K562 (cell line): Measurements from ENCODE around the gene GPSM3. TPM values are rescaled to one million over a fixed set of nuclear protein-coding genes. Genes with fewer than 3 reads are reported as not detected.
A peak's percentile ranks its signal among the peaks of the same experiment; 100 is the strongest.

Experiments used
- FOXA3 ChIP-seq, 2 experiments: fragments of 450-650 bp in 1 of 2; sonication (generic) in 1 of 2; formaldehyde crosslinking; IDR thresholded peaks in 1 of 2; conservative IDR thresholded peaks in 1 of 2; 2 replicates each; pipeline versions ENCODE4 v1.4.0 to v1.8.0; 2020 to 2022; ENCODE audit warnings: mild to moderate bottlenecking in 2 of 2, missing genetic modification reagents in 1 of 2
- FOXK2 ChIP-seq, 2 experiments: fragments of 450-650 bp; IDR thresholded peaks in 1 of 2; conservative IDR thresholded peaks in 1 of 2; 2 replicates each; pipeline ENCODE4 v1.6.1; 2016; ENCODE audit warnings: low read depth in 2 of 2, mild to moderate bottlenecking in 1 of 2
- GATAD2A ChIP-seq: fragments of 450-650 bp; IDR thresholded peaks from 2 replicates; pipeline ENCODE4 v1.6.1; 2017
- KDM5B ChIP-seq: fragments of 200-600 bp; sonication (generic); IDR thresholded peaks from 2 replicates; pipeline ENCODE4 v1.6.1; 2012; ENCODE audit warnings: low read depth, mild to moderate bottlenecking, moderate library complexity, low read length, control low read depth, inconsistent platforms; ENCODE audit not compliant: insufficient replicate concordance
- L3MBTL2 ChIP-seq: fragments of 450-650 bp; IDR thresholded peaks from 2 replicates; pipeline ENCODE4 v1.6.1; 2016; ENCODE audit warnings: mild to moderate bottlenecking, moderate library complexity
- MAZ ChIP-seq, 2 experiments: fragments of 450-650 bp in 1 of 2; sonication (generic) in 1 of 2; formaldehyde crosslinking; IDR thresholded peaks in 1 of 2; conservative IDR thresholded peaks in 1 of 2; 2 replicates each; pipeline versions ENCODE4 v1.4.0 to v1.5.0; 2020; ENCODE audit warnings: mild to moderate bottlenecking in 1 of 2, missing genetic modification reagents in 1 of 2
- PML ChIP-seq: IDR thresholded peaks from 2 replicates; pipeline ENCODE4 v1.6.1; 2012; ENCODE audit warnings: low read length, inconsistent platforms
- SREBF1 ChIP-seq: fragments of 150-350 bp; IDR thresholded peaks from 2 replicates; pipeline ENCODE4 v1.6.1; 2014; ENCODE audit warnings: antibody characterized with exemption, low read depth, low read length, borderline replicate concordance
- SREBF2 ChIP-seq: sonication (generic); formaldehyde crosslinking; IDR thresholded peaks from 2 replicates; pipeline ENCODE4 v1.4.0; 2020; ENCODE audit warnings: mild to moderate bottlenecking, missing genetic modification reagents
- TEAD1 ChIP-seq, 2 experiments: fragments of 450-650 bp in 1 of 2; sonication (generic) in 1 of 2; formaldehyde crosslinking; IDR thresholded peaks; 2 replicates each; pipeline versions ENCODE4 v1.4.0 to v1.8.0; 2020 to 2022; ENCODE audit warnings: mild to moderate bottlenecking in 2 of 2, missing genetic modification reagents in 1 of 2
- TRIM24 ChIP-seq, 2 experiments: fragments of 450-650 bp; IDR thresholded peaks; 2 replicates each; pipeline ENCODE4 v1.6.1; 2016
- ZNF12 ChIP-seq: sonication (generic); formaldehyde crosslinking; IDR thresholded peaks from 2 replicates; pipeline ENCODE4 v1.4.0; 2020; ENCODE audit warnings: mild to moderate bottlenecking, missing genetic modification reagents
- ZNF232 ChIP-seq: sonication (generic); formaldehyde crosslinking; IDR thresholded peaks from 2 replicates; pipeline ENCODE4 v1.8.0; 2022; ENCODE audit warnings: mild to moderate bottlenecking, missing genetic modification reagents
- ZNF584 ChIP-seq: fragments of 200-800 bp; sonication (Bioruptor generic); IDR thresholded peaks from 2 replicates; pipeline ENCODE4 v1.6.1; 2016; ENCODE audit warnings: low read depth, mild to moderate bottlenecking, missing genetic modification characterization, missing compliant biosample characterization
- ZNF589 ChIP-seq: fragments of 200-800 bp; sonication (Bioruptor generic); IDR thresholded peaks from 2 replicates; pipeline ENCODE4 v1.6.1; 2016; ENCODE audit warnings: low read depth, missing genetic modification characterization, missing compliant biosample characterization
- polyA plus RNA-seq, 8 experiments: library from polyadenylated mRNA; depleted of rRNA in 4 of 8; stranded (reverse) in 5 of 8; unstranded in 3 of 8; fragments of >200 nt; fragmentation: Nextera tagmentation in 2 of 8; fragmentation: Illumina TruSeq in 1 of 8; extraction: Ambion mirVana in 2 of 8; extraction: Trizol in 1 of 8; gene quantifications; 2 replicates each; pipeline versions ENCODE4 v1.2.1 to v1.2.3, GENCODE V29; 2011 to 2014; ENCODE audit warnings: inconsistent platforms in 1 of 8, missing spikeins in 1 of 8
- total RNA-seq, 7 experiments: library from RNA; depleted of rRNA in 6 of 7; stranded (reverse); fragments of >200 nt in 6 of 7; fragmentation: Illumina TruSeq in 2 of 7; extraction: Trizol in 2 of 7; gene quantifications; 2 replicates each; pipeline versions ENCODE4 v1.2.1 to v1.2.3, GENCODE V29; 2011 to 2021; ENCODE audit warnings: low replicate concordance in 1 of 7
- TF ChIP-seq, protein P1 (sequence below), 2 experiments: fragments of 450-650 bp in 1 of 2; sonication (generic) in 1 of 2; formaldehyde crosslinking in 1 of 2; IDR thresholded peaks in 1 of 2; conservative IDR thresholded peaks in 1 of 2; 2 replicates each; pipeline versions ENCODE4 v1.6.1 to v1.8.1; 2016 to 2023; ENCODE audit warnings: mild to moderate bottlenecking in 2 of 2, moderate library complexity in 2 of 2, inconsistent platforms in 1 of 2, missing genetic modification reagents in 1 of 2
- TF ChIP-seq, protein P2 (sequence below): sonication (generic); formaldehyde crosslinking; IDR thresholded peaks from 2 replicates; pipeline ENCODE4 v1.8.0; 2022; ENCODE audit warnings: mild to moderate bottlenecking, missing genetic modification reagents

Gene GPSM3
- total and polyA plus RNA-seq, 9 of the 15 experiments (the other 6 are each of a cell fraction or from before 2014, with no cell fraction given) = 5.3 to 42.6 (median 24.4) TPM

DNA sequence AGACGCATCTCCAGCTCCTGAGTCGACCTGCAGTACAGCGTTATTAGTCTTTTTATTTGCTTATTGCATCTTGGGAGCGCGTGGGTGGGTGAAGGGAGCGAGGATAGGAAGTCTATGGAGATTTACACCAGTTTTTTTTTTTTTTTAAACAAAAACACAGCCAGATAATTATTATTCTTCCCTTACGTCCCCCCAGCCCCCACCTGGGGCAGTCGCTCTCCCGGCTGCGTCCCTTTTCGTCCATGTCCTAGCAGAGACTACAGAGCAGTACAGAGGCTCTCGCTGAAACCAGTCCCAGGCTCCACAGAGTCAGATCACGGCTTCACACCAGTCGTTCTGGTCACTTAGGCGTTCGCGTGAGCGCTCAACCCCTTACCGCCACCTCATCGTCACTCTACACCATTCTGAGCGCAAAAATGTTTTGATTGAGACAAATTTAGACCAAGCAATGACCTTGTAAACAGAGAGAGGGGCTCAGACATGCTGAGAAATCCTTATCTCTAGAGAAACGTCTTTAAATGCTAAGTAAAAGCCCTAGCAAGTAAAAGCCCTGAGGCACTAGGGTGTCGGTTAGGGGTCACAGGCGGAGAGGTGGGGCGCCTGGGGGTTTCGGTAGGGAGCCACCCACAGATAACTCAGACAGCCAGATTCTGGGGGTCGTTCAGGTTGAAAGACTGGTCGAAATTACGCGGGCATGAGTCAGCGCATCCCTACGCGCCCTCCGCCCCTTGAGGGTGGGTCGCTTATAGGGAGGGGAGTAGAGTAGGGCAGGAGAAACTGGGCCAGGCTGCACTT lies 39.5 kb downstream of the GPSM3 start (continued):
- TF ChIP-seq, protein P1, sequence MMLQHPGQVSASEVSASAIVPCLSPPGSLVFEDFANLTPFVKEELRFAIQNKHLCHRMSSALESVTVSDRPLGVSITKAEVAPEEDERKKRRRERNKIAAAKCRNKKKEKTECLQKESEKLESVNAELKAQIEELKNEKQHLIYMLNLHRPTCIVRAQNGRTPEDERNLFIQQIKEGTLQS (IDR thresholded peaks at IDR 0.05) = peak; percentile 55
- TF ChIP-seq, protein P1 (CRISPR knock-in tag; conservative IDR thresholded peaks at IDR 0.05) = no peak
- no peak for TF ChIP-seq ZNF12
- TF ChIP-seq MAZ (CRISPR knock-in tag; conservative IDR thresholded peaks at IDR 0.05 in 1 of 2, IDR thresholded peaks at IDR 0.05 in 1 of 2) = 0 out of 4 replicates have a peak, but pooled peaks of 1 of the 2 experiments have one; percentile 11
- no peak for TF ChIP-seq ZNF584 (CRISPR knock-in tag)
- peak in 1 of 2 experiments; percentile 53; a peak in 2 of 4 replicates for TF ChIP-seq FOXA3 (CRISPR knock-in tag; conservative IDR thresholded peaks at IDR 0.05 in 1 of 2, IDR thresholded peaks at IDR 0.05 in 1 of 2)
- no peak for TF ChIP-seq SREBF1
- TF ChIP-seq KDM5B = peak; percentile 50
- TF ChIP-seq ZNF232 (CRISPR knock-in tag) = no peak
- TF ChIP-seq TRIM24 (IDR thresholded peaks at IDR 0.05) = 0 out of 4 replicates have a peak, but pooled peaks of 1 of the 2 experiments have one; percentile 14
- TF ChIP-seq SREBF2 = no peak
- TF ChIP-seq, protein P2, sequence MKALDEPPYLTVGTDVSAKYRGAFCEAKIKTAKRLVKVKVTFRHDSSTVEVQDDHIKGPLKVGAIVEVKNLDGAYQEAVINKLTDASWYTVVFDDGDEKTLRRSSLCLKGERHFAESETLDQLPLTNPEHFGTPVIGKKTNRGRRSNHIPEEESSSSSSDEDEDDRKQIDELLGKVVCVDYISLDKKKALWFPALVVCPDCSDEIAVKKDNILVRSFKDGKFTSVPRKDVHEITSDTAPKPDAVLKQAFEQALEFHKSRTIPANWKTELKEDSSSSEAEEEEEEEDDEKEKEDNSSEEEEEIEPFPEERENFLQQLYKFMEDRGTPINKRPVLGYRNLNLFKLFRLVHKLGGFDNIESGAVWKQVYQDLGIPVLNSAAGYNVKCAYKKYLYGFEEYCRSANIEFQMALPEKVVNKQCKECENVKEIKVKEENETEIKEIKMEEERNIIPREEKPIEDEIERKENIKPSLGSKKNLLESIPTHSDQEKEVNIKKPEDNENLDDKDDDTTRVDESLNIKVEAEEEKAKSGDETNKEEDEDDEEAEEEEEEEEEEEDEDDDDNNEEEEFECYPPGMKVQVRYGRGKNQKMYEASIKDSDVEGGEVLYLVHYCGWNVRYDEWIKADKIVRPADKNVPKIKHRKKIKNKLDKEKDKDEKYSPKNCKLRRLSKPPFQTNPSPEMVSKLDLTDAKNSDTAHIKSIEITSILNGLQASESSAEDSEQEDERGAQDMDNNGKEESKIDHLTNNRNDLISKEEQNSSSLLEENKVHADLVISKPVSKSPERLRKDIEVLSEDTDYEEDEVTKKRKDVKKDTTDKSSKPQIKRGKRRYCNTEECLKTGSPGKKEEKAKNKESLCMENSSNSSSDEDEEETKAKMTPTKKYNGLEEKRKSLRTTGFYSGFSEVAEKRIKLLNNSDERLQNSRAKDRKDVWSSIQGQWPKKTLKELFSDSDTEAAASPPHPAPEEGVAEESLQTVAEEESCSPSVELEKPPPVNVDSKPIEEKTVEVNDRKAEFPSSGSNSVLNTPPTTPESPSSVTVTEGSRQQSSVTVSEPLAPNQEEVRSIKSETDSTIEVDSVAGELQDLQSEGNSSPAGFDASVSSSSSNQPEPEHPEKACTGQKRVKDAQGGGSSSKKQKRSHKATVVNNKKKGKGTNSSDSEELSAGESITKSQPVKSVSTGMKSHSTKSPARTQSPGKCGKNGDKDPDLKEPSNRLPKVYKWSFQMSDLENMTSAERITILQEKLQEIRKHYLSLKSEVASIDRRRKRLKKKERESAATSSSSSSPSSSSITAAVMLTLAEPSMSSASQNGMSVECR = 0 out of 2 replicates have a peak, but pooled peaks have one; percentile 37
- 0 out of 4 replicates have a peak, but pooled peaks of 1 of the 2 experiments have one; percentile 0 for TF ChIP-seq TEAD1 (CRISPR knock-in tag; IDR thresholded peaks at IDR 0.05)
- 0 out of 2 replicates have a peak, but pooled peaks have one; percentile 2 for TF ChIP-seq ZNF589
- TF ChIP-seq GATAD2A = peak; percentile 89
- peak; percentile 55 for TF ChIP-seq L3MBTL2
- TF ChIP-seq FOXK2 (conservative IDR thresholded peaks at IDR 0.05 in 1 of 2, IDR thresholded peaks at IDR 0.05 in 1 of 2; ENCODE audit: low read depth in 2 of 2) = 0 out of 4 replicates have a peak, but pooled peaks of 1 of the 2 experiments have one; percentile 10
- TF ChIP-seq PML = 0 out of 2 replicates have a peak, but pooled peaks have one; percentile 7
